ENCODE data around the gene SIM1.

DNA sequence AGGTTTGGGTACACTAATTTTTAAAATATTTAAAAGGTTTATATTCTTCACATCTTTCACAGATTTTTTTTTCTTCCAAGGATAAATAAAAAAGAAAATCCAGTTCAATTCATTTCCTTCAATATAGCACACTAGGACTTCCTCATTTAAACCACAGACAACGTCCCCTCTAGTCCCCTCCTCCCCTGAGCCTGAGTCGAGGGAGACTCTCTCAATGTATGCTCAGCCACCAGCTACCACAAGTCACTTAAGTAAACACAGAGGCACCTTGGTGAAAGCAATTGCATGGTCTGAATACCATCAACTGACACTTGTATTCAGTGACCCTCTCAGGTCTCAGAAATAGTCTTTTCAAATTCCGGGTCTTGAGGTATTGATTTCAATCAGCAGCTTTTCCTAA is 88.6 kb downstream of the SIM1 start:
- TF ChIP-seq, protein P1, sequence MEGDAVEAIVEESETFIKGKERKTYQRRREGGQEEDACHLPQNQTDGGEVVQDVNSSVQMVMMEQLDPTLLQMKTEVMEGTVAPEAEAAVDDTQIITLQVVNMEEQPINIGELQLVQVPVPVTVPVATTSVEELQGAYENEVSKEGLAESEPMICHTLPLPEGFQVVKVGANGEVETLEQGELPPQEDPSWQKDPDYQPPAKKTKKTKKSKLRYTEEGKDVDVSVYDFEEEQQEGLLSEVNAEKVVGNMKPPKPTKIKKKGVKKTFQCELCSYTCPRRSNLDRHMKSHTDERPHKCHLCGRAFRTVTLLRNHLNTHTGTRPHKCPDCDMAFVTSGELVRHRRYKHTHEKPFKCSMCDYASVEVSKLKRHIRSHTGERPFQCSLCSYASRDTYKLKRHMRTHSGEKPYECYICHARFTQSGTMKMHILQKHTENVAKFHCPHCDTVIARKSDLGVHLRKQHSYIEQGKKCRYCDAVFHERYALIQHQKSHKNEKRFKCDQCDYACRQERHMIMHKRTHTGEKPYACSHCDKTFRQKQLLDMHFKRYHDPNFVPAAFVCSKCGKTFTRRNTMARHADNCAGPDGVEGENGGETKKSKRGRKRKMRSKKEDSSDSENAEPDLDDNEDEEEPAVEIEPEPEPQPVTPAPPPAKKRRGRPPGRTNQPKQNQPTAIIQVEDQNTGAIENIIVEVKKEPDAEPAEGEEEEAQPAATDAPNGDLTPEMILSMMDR (conservative IDR thresholded peaks at IDR 0.05; ENCODE audit: low read length) = no peak
- no peak for TF ChIP-seq EZH2phosphoT487 (IDR thresholded peaks at IDR 0.05; ENCODE audit: borderline replicate concordance)
